ENCODE results near the gene ST3GAL6.

Gene ST3GAL6

DNA sequence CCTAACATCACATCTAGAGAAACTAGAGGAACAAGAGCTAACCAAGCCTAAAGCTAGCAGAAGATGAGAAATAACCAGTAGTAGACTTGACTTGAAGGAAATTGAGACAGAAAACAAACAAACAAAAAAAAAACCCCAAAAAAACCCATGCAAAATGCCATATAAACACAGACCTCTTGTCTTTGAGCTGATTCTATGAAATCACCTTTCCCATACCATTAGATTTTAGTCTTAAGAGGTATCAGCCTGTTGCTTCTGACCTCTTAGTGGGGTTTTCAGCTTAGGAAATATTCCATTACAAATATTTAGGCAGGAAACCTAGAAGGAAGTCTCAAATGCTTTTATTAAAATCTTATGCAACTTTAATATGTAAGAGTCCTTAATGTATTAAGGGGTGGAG, 23.9 kb upstream of the ST3GAL6 start:
- no peak for FAIRE-seq
- DNase-seq (ENCODE audit: low spot score): no peak

DNA sequence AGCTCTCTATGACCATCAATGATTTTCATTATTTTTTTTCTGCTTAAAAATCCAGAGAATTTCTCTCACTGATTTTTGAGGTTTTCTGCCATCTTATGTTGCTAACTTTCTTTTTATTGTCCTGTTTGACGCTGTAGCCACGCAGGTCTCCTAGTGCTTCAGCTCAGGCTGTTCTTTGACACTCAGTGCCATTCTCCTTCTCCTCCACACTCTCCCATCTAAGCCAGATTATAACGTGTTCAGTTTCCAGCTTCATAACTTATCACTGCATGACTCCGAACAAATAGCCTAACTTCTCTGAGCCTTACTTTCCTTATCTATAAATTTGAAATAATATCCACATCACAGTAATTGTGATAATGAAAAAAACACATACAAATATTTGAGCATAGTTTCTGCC, 22.8 kb upstream of the ST3GAL6 start:
- FAIRE-seq (no peak), DNase-seq (ENCODE audit: low spot score) (no peak)

DNA sequence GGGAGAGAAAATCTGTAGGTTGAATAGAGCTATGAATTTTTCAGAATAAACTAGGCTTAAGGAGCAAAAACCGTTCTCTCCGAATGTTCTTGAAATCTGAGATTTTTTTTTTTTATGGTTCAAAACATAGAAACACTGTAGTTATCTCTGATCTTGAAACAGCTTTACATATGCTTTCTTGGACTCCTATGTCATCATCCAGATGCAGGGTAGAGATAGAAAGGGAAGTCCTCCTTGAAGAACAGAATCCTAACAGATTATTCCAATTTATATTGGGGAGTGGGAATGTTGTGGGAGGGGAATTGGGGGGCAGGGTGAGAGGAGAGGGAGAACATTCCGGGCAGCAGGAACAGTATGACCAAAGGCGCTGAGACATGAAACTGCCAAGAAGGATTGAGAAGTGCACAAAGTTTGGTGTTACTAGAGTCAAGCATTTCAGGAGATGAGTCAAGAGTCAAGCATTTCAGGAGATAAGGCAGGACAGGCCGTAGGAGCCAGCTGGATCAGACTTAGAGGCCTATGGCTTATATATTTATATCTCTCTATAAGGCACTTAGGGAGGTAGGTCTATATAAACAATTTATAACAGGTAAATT, 21.9 kb upstream of the ST3GAL6 start:
- FAIRE-seq: peak; percentile 76
- peak; percentile 73 for DNase-seq (ENCODE audit: low spot score)

DNA sequence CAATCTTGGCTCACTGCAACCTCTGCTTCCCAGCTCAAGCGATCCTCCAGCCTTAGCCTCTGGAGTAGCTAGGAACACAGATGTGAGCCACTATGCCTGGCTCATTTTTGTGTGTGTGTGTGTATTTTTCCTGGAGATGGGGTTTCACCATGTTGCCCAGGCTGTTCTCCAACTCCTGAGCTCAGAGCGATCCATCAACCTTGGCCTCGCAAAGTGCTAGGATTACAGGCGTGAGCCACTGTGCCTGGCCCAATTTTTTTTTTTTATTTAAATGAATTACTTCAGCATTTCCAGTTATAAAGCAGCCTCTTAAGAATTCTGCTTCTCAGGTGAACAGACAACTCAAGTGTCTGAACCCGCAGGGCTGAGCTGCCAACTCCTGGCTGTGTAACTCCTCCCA, 20.1 kb upstream of the ST3GAL6 start:
- no peak for FAIRE-seq
- DNase-seq (ENCODE audit: low spot score): no peak

DNA sequence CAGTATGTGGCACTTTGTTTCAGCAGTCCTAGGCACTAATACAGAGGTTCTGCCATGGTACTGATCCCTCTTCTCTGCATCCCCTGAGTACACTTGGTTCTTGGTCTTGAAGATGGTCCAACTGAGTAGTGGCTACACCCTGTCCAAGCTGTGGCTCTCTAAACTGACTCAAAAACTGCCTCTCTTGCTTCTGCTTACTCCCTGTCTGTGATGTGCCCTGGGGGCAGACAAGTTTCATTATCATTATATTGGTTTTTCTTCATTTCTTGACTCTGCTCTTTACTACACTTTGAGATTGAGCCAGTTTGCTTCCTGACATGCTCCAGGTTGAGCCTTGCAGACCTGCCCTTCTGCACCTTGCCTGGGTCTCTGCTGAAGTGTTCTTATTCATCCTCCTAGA, 18.9 kb upstream of the ST3GAL6 start:
- no peak for DNase-seq (ENCODE audit: low spot score)
- no peak for FAIRE-seq

DNA sequence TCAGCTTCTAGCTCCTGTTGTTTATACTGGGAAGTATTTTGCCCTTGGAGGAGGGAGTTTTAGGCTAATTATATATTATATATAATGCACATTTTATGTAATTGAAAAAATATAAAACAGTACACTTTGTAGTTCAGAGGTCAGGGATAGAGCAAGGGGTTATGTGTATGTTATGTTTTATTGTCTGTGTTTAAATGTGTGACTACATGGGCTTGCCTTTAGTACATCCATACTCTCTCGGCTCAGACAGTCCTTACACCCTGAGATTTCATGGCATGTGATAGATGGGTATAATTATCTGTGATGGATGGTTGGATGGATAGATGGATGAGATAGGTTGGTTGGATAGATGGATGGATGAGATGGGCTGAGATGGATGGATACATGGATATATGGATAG, 17.4 kb upstream of the ST3GAL6 start:
- no peak for DNase-seq (ENCODE audit: low spot score)
- no peak for FAIRE-seq

DNA sequence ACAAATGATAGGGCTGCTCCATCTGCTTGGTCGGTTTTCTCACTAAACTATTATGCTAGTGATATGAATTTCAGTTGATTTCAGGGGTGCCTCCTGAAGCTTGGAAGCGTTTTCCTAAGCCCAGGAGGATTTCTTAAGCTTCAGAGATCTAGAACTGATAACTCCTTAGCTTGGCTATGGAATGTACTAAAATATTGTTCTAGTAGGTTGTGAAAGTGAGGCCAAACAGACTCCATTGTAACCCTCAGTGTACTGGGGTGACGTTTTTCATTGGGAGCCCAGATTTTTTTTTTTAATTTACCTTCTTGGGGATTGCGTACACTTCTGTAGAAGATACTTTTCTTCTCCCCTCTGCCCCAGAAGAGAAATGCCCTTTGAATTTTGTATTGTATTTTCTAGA, 17.0 kb upstream of the ST3GAL6 start:
- FAIRE-seq: no peak
- DNase-seq (ENCODE audit: low spot score): no peak

DNA sequence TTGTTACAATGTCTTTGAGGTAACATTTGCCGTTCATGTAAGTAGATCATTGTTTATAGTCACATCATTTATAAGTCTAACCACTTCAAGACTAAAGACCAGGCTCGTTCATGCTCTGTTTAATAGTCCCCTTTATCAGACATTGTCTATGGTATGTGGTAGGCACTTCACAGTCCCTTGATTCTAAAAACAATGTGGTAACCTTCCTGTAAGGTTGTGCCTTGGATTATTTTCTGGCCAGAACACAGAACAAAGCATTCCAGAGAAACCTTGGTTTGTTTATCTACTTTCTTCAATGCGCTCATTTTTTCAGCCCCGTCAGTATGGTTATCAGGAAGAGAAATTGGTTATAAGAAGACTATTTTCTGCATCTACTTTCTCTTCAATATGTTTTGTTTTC, 16.3 kb upstream of the ST3GAL6 start:
- no peak for DNase-seq (ENCODE audit: low spot score)
- no peak for FAIRE-seq

DNA sequence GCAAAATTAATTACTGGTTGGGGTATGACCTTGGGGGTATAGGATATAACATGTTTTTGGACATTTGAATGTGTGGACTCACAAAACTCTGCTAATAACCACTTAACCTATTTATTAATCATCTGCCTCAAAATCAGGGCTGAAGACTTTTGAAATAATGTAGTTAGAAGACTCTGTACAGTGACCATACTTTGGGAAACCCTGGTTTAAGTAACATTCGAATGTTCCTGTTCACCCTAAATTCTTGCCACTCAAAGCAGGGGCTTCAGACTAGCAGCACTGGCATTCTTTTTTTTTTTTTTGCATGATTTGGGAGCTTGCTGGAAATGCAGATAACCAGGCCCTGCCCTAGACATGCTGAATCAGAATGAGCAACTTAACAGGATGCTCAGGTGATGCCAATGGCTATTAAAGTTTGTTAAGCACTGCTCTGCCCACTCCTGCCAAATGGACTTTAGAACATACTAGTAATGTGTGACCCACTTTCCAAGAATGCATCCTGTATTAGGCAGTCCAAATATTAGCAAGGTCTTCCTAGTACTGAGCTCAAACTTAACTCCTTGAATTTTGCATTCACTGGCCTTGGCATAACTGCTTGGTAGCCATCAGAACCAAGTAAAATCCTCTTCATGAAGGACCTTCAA, 12.7 kb upstream of the ST3GAL6 start:
- DNase-seq (ENCODE audit: low spot score) (no peak), FAIRE-seq (no peak)

DNA sequence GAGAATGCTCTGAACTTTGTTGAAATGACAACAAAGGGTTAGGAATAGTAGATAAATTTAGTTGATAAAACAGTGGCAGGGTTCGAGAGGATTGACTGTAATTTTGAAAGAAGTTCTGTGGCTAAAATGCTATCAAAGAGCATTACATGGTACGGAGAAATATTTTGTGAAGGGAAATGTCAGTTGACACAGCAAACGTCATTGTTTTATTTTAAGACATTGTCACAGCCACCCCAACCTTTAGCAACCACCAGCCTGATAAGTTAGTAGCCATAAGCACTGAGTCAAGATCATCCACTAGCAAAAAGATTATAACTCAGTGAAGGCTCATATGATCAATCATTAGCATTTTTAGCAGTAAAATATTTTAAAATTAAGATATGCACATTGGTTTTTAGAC, 8.7 kb upstream of the ST3GAL6 start:
- no peak for FAIRE-seq
- no peak for DNase-seq (ENCODE audit: low spot score)

DNA sequence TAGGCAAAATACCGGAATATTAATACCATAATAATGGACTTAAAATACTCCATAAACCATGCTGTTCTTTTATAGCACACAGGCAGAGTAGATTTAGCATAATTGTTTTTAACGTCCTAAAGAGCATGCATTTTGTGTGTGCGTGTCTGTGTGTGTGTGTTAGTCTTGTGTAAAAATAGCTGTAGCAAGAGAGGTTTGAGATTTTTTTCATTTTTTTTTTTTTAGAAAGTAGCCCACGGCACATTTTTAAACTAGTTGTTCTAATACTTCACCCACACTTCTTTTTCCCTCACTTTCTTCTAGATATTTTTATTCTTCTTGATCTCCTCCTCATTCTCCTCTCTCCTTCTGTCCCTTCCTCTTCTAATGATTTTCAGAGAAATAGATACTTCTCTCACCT, 7.5 kb upstream of the ST3GAL6 start:
- FAIRE-seq (no peak), DNase-seq (ENCODE audit: low spot score) (no peak)

DNA sequence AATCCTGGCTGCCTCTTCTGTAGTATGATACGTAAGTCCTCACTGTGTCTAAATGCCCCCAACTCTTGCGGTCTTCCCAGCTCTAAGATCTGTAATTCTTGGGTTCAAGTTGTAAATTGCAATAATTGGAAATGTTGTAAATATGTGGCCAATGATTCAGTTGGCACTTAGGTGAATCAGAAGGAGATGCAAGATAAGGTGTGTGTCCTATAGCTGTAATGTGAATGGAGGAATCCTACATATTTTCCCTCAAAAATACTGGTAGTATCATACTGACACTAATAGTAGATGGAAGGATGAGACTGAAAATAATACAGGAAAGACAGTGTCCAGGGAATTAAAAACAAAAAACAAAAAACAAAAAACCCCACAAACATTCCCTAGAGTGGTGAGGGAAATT, 3.5 kb upstream of the ST3GAL6 start:
- no peak for DNase-seq (ENCODE audit: low spot score)

DNA sequence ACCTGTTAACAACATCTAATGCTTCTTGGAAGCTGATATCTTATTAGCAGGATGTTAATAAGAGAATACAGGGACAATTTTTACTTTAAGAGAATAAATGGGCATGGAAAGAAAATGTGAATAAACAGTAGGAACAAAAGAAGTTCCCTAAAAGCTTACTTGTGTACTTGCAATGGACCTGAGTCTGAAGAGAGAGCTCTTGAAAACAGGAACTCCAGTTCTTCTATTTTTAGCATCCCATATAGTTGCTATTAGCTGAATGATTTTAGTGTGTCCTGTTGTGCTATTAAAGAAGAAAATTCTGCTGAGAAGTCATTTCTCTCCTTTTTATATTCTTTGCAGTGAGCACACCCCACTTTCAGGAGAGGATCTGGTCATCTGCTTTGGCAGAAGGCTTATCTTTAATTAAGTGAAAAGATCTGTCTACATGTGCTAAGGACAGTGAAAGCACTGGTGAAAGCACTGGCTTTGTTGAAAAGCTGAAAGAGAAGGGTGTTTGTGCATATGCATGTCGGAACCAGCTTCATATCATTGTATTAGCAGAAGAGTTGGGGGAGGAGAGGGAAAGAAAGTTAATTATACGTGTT, 1.4 kb upstream of the ST3GAL6 start:
- FAIRE-seq (no peak), DNase-seq (ENCODE audit: low spot score) (no peak)

More for the DNA sequence above, 3.5 kb upstream of the ST3GAL6 start:
- FAIRE-seq: no peak

DNA sequence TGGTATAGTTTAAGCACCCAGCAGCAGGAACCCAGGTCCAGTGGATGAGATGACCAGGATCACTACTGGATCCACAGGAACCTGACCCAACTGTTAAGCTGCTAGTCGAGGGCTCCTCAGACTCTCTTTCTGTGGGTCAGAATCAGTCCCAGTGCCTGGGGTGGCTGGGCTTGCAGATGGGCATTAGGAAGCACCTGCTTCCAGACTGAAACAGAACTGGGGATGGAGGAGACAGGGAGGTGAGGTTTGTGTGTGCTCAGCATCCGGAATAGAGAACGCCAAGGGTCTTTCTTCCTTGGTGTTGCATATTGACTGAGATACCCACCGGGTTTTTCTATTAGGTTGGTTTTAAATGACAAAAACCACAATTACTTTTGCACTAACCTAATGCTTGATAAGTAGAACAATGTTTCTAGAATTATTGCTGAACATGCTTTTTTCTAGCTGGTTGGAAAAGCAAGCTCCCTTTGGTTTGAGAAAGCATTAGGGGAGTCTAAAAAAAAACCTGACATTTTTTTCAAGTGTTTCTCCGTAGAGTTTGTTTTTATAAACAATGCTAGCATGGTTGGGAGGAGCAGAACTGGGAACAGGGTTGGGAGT, 779 bp downstream of the ST3GAL6 start:
- DNase-seq (ENCODE audit: low spot score): no peak
- no peak for FAIRE-seq

DNA sequence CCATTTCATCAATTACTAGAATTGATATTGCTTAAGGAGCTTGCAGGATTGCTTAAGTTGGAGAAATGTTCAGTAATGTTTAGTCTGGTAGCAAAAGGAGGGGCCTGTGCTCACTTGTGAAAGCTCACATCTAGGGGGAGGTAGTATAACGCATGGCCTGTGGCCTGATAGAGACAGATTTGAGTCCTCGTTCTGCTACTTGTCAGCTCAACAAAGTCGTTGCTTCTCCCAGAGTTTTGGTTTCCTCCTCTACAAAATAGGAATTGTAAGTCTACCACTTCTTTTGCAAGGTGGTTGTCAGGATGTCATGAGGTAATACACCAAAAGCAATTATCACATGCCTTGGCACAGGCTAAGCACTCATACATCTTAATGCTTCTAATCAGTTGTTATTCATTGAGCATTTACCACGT, 1.3 kb downstream of the ST3GAL6 start:
- no peak for DNase-seq (ENCODE audit: low spot score)
- FAIRE-seq: no peak

DNA sequence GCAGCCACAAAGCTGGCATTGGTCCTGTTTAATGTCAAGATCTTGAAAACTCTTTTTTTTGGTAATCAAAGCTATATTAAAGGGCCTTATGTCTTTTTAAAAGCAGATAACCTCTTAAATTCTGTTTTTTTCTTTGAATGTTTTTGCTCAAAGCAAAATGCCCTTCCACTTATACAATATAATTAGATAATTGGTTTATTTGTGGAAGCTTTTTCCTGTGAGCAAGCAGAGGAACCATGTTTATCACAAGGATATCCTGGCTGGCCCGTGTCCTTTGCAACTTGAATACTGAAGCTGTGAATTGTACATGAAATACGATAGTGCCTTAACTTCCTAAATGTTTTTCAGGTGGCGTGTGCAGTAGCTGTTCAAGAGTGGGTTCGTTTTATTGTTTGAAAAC, 2.6 kb downstream of the ST3GAL6 start:
- no peak for DNase-seq (ENCODE audit: low spot score)

DNA sequence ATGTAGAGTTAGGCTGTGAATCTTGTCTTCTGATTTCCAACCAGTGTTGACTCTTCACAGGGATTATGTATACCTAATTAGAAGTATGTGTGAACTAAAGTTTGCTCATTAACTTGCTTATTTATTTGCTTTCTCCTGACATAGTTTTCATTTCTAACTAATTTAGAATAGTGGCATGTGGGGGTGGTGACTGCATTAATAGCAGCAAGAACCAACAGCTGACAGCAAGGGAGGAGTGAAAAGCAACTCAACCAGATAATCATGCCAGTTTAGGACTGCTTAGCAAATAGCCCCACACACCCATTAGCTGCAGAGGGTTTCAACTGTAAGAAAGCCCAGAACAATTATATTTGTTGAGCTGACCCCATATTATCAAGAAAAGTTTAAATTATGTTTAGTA, 3.8 kb downstream of the ST3GAL6 start:
- DNase-seq (ENCODE audit: low spot score): no peak
- no peak for FAIRE-seq

More for the DNA sequence above, 2.6 kb downstream of the ST3GAL6 start:
- no peak for FAIRE-seq

DNA sequence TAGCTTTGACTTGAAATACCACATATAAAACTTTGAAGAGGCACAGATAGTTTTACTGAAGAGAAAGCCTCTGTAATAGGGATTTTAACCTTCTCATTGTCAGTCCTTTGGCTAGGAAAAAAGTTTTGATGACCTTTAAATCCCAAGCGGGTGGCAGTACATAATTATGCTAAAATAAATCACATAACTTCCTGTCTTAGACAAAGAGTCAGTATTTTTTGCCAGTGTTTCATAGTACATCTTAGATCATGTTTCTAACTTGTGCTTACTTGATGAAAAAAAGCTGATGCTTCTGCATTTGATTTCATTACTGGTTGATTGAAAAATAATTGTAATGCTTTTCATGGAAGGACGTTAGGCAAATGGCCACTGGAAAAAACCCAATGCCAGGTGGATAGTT, 5.8 kb downstream of the ST3GAL6 start:
- FAIRE-seq (no peak), DNase-seq (ENCODE audit: low spot score) (no peak)

DNA sequence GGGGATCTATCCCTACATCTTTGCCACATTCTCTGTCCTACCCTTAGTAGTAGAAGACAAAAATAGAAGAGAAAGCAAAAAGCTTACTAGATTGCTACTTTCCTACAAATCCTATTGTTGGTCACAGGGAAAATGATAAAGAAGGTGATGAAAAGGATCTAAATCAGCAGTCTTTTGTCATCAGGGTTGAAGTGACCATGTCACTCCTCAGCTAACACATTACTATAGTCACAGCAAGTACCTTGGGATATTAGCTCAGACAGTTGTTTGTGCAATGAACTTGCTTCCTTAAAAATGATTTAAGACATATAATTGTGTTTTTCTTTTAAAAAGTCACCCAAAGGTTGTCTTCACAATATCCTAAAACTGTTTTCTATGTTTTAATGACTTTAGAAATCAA, 6.3 kb downstream of the ST3GAL6 start:
- no peak for DNase-seq (ENCODE audit: low spot score)
- FAIRE-seq: no peak

DNA sequence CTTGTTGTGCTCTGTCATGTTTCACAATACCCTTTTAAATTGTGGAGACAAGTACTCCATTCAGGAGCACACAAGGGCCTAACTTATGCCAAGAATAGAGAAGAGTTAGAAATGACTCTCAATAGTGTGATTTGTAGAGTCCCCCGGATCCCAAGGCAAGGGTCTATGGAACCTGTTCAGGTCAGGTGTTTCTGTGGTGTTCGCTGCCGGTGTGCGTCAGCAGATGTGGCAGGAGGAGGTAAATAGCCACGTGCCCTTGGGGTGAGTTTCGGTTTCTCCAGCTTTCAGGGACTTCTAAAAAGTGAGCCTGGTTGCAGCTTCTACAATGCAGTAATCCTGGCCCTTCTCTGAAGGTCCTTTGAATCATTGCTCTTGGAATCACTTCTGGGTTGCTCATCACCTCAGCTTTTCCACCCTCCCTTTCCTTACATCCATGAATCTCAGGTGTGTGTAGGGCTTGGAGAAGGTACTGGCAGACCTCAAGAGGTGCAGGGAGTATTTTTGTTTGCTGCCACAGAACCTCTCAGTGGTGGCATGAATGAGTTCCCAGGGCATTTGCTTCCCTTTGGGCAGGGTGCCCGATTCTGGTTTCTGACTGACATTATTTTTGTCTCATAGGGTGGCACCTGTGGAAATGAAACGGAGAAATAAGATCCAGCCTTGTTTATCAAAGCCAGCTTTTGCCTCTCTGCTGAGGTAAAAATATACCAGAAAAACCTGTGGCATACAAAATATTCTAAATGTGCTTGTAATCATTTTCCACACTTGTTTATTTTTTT, 7.3 kb downstream of the ST3GAL6 start:
- FAIRE-seq (no peak), DNase-seq (ENCODE audit: low spot score) (no peak)

DNA sequence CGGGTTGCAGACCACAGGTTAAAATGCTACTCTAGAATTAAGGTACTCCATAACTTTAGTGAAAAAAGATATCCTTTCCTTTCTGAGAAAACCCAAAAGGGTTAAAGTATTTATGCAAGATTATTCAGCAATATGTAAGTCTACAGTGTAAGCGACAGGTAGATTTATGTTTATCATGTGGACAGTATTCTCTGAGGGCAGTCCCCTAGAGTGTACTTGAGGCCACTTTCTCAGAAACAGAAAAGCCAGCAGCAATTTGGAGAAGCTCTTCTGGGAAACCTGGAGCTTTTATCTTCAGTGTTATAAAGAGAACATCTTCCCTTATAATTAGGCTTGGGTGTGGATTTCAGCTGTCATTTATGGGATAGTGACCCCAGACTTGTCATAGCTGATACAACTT, 8.9 kb downstream of the ST3GAL6 start:
- DNase-seq (ENCODE audit: low spot score) (no peak), FAIRE-seq (no peak)
